NCI-H748 treated with DMSO at 0.1 percent for 48 hours (cell line): ENCODE data around the gene GRIN3A.
A peak's percentile ranks its signal among the peaks of the same experiment; 100 is the strongest.
"Not testable (repeated sequence)": the region's sequence is repeated elsewhere in the genome, so short reads cannot be mapped to it uniquely, and the experiment has no call there.

ENCODE experiments used
- DNase-seq: peaks from one replicate; lab custom pipeline; 2025; lab: John Stamatoyannopoulos, UW

Gene GRIN3A

GRCh38 chr9:101738566-101739183, at the start of gene GRIN3A:
Gene GRIN3A (minus strand): TSS chr9:101738647. CDS start chr9:101737979, 668 bp downstream.
- peak; percentile 66 for DNase-seq

- DNase-seq = no peak
Observed at GRCh38 chr9:101787891-101788290, 49.4 kb upstream of the GRIN3A start.

DNA sequence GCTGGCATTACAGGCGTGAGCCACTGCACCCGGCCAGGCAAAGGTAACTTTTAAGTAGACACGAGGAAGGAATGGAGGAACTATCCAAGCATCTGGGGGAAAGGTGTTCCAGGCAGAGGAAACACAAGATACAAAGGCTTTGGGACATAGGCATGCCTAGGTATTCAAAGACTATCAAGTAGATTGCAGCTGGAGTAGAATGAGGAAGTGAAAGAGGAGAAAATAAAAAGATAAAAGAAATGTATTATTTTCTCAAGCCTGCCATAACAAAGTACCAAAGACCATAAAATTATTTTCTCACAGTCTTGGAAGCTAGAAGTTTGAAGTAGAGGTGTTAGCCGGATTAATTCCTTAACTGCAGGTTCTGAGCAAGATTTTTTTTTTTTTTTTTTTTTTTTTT, 39.9 kb upstream of the GRIN3A start:
- DNase-seq = no peak

DNA sequence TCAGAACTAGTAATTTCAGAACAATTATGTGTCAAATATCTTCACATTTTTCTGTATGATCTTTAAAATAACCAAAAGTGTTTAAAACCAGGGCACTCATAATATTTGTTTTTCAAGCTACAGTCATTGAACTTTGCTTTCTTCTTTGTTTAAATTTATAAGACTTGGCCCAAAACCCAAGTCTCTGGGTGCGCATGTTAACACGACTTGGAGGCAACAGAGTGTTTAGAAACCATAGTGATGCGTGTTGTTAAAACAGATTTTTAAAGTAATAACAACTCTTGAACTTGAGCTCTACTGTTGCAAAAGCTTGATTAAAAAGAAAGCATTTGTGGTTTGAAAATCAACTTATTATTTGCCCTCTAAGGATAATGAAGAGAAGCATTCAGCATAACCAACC, 26.0 kb upstream of the GRIN3A start:
- no peak for DNase-seq

- DNase-seq = no peak
Observed at GRCh38 chr9:101758304-101758930, 20.0 kb upstream of the GRIN3A start.

- no peak for DNase-seq
Observed at GRCh38 chr9:101753716-101754115, 15.3 kb upstream of the GRIN3A start.

- DNase-seq = no peak
Observed at GRCh38 chr9:101751895-101752294, 13.4 kb upstream of the GRIN3A start.

DNA sequence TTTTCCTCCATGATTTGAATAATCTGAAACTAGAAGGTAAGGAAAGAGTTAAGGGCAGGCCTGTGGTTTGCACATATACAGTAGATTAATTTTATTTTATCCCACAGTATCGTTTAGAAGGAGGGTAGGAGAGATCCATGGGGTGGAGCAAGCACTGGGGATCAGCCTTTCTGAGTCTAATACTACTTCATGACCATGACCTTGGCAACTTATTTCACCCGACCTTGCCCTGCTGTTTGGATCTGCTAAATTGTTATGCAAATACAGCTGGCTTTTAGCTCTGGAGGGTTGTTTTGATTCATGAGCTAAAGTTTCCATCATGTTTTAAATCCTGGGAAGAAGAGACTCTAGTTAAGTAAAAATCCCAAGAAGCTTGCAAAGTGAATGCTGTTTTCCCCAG, 864 bp upstream of the GRIN3A start:
- no peak for DNase-seq

- DNase-seq = no peak
Observed at GRCh38 chr9:101737705-101738565, 512 bp downstream of the GRIN3A start.

GRCh38 chr9:101737165-101737704, 1.2 kb downstream of the GRIN3A start:
- peak; percentile 37 for DNase-seq

- no peak for DNase-seq
Observed at GRCh38 chr9:101736717-101737116, 1.7 kb downstream of the GRIN3A start.

GRCh38 chr9:101731429-101731828, 7.0 kb downstream of the GRIN3A start:
- no peak for DNase-seq

- peak; percentile 34 for DNase-seq
Observed at GRCh38 chr9:101727612-101728524, 10.6 kb downstream of the GRIN3A start.

- not testable (repeated sequence) for DNase-seq
Observed at GRCh38 chr9:101724271-101724670, 14.2 kb downstream of the GRIN3A start.

DNA sequence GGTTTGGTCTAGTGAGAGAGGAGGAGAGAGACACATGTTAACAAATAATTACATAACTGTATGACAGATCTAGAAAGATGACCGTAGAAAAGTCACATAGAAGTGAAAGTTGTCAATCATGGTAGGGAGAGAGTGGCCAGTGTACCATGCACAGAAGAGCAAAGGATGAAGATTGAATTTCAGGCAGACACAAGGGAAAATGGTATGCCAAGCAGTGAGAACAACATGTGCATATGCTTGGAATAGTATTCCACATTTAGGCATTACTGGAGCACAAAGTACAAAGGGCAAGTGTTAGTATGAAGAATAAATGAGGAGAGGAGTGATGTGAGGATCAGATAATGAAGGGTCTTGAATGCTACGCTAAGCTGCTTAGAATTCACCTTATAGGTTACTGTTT, 20.3 kb downstream of the GRIN3A start:
- no peak for DNase-seq

DNA sequence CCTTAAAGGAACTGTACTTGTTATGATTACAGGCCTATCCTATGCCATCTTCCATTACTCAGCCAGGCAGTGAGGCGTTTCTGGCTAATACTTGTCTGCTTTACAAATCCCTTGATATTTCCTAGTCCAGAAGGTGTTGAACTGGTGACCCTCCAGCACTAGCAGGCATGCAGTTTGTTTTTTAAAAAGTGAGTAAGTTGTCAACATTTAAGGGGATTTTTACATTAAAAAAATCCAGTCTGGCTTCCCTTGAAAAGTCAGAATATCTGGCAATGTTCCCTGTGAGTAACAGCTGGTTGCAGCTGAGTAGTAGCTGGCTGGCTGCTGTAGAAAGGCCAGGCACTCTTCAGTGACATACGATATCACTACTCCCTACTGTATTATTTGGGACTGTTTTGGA, 21.8 kb downstream of the GRIN3A start:
- no peak for DNase-seq

DNA sequence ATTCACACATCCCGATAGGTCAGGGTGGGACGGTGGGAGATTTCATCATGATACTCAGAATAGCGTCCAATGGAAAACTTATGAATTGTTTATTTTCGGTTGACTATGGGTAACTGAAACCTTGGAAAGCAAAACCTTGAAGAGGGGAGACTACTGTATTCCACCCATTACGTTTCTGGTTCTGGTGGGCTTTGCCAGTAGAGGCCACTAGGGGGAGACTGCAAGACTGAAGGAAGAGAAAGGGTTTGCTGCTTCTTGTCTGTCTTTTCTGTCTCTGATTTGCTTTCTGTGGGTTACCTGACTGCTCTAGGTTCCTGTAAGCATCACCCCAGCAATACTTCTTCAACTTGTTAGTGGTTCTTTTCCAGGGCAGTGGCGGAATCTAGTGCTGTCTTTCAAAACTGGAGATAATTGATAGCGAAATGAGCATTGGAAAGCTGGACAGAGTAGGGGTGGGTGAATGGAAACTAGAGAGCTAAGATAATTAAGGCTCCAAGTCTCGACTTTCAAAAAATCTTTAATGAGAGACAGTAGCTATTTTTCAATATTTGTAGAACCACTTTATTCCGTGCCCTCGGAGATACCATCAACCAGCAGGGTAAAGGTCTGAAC, 27.0 kb downstream of the GRIN3A start:
- no peak for DNase-seq

DNA sequence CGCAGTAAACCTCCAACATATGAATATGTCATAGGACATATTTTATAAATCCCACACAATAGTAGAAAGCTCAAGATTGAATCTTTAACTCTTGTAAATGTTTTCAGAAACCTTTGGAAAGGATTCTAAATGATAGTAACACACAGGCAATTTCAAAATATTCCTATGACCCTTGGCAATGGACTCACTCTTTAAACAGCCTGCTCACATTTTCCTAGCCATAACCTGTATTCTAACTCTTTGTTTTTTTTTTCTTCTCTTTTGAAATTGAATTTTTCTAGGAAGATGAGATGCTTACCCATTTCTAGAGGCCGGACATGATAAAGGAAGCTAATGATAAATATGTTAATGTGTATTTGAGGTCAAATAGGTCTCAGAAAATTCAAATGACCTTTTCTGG, 29.6 kb downstream of the GRIN3A start:
- DNase-seq = no peak

- no peak for DNase-seq
Observed at GRCh38 chr9:101707721-101708120, 30.7 kb downstream of the GRIN3A start.

GRCh38 chr9:101706997-101707396, 31.4 kb downstream of the GRIN3A start:
- DNase-seq = no peak

DNA sequence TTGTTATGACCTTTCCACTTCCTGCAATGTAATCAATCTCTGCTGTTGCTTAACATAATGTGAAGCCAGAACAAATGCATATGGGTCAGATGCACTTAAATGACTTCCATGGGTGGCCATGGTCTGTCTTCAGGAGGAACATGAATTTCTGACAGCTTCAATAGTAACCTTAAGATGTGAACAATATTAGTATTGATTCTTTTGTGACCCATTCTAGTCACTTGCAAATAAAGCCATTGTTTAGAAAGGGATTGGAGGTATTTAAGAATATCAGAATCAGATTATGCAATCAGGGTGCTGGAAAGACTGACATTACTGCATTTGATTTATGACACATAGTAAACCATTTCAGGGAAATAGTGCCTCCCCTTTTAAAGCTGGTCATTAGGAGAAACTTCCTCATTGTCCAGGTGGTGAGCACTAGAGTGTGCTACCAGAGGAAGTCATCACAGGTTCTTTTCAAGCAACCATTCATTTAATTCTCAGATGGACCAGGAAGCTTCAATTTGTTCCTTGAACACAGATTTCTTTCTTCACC, 32.1 kb downstream of the GRIN3A start:
- no peak for DNase-seq
